Measurements from ENCODE around the gene TRHDE.

GRCh38 chr12:72273499-72273837 lies 1.3 kb downstream of the TRHDE start:
- TF ChIP-seq PATZ1 (CRISPR knock-in tag; IDR thresholded peaks at IDR 0.05; ENCODE audit: borderline replicate concordance) (no peak), RARB (CRISPR knock-in tag; IDR thresholded peaks at IDR 0.05) (no peak), ZFP30 (CRISPR knock-in tag; IDR thresholded peaks at IDR 0.05) (no peak), ZFP3 (CRISPR knock-in tag; IDR thresholded peaks at IDR 0.05) (no peak), ZNF8 (CRISPR knock-in tag; IDR thresholded peaks at IDR 0.05) (no peak), CREB5 (CRISPR knock-in tag; IDR thresholded peaks at IDR 0.05; ENCODE audit: low read depth) (no peak), TCF4 (CRISPR knock-in tag; IDR thresholded peaks at IDR 0.05; ENCODE audit: borderline replicate concordance) (no peak), ZNF565 (CRISPR knock-in tag; conservative IDR thresholded peaks at IDR 0.05; ENCODE audit: low read depth) (no peak)
